ENCODE data around the gene ZSCAN1. TPM values are rescaled to one million over a fixed set of nuclear protein-coding genes. Genes with fewer than 3 reads are reported as not detected.
"Not testable (repeated sequence)": the region's sequence is repeated elsewhere in the genome, so short reads cannot be mapped to it uniquely, and the experiment has no call there.

The ZSCAN1 gene, protein sequence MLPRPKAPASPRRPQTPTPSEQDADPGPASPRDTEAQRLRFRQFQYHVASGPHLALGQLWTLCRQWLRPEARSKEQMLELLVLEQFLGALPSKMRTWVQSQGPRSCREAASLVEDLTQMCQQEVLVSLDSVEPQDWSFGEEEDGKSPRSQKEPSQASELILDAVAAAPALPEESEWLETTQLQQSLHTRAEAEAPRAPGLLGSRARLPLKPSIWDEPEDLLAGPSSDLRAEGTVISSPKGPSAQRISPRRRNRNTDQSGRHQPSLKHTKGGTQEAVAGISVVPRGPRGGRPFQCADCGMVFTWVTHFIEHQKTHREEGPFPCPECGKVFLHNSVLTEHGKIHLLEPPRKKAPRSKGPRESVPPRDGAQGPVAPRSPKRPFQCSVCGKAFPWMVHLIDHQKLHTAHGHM
- total RNA-seq (0.35 TPM), polyA plus RNA-seq (ENCODE audit: insufficient read depth in 1 of 8, insufficient read length in 8 of 8, low replicate concordance in 1 of 8) (1 to 10 TPM in 6 of 8 donors, under 1 TPM in 2; 0.55 to 1.8 (median 1.1) TPM)
- long read RNA-seq, donor 1: 0 reads
- long read RNA-seq, donor 2: 0 reads
- long read RNA-seq, donor 3, partial matches to known transcripts: 0 of 1 reads
- long read RNA-seq, donor 3, other reads (novel, unspliced or antisense): 0 of 1 reads
- long read RNA-seq, donor 4: 0 reads
- long read RNA-seq, donor 5, partial matches to known transcripts: 0 of 2 reads
- long read RNA-seq, donor 5, other reads (novel, unspliced or antisense): 0 of 2 reads
- long read RNA-seq, donor 6, partial matches to known transcripts: 0 of 1 reads
- long read RNA-seq, donor 6, other reads (novel, unspliced or antisense): 0 of 1 reads
- long read RNA-seq, donor 7, partial matches to known transcripts: 0 of 1 reads
- long read RNA-seq, donor 7, other reads (novel, unspliced or antisense): 0 of 1 reads
- long read RNA-seq, donor 8: 0 reads
- long read RNA-seq, donor 9: 0 reads
- long read RNA-seq, donor 10: 0 reads
- long read RNA-seq, donor 11: 0 reads

GRCh38 chr19:58033741-58034476 lies at the start of gene ZSCAN1:
Gene ZSCAN1, plus strand, starts transcription at chr19:58034025. Its CDS starts 3,812 bp downstream, at chr19:58037837.
- Histone ChIP-seq H3K27ac (ENCODE audit: low read length) (no peak within 1 kb of the TSS), H3K36me3 (ENCODE audit: control insufficient read depth, insufficient read depth, low read length) (no peaks in the 10 kb centered on the region), H3K4me1 (ENCODE audit: control insufficient read depth, insufficient read depth, low read length) (peaks cover 5% of the 10 kb centered on the region), H3K4me3 (ENCODE audit: low read length) (peak within 1 kb of the TSS; percentile 43), H3K9me3 (replicated peaks; ENCODE audit: control insufficient read depth, low read depth, low read length) (no peaks in the 10 kb centered on the region), H3K27me3 (ENCODE audit: control insufficient read depth, insufficient read depth, low read length) (peaks cover 3% of the 10 kb centered on the region)
- peak; percentile 97 for DNase-seq
- under 1% methylated on average over 73 of the region's 101 CpGs for WGBS (ENCODE audit: insufficient coverage)

DNA sequence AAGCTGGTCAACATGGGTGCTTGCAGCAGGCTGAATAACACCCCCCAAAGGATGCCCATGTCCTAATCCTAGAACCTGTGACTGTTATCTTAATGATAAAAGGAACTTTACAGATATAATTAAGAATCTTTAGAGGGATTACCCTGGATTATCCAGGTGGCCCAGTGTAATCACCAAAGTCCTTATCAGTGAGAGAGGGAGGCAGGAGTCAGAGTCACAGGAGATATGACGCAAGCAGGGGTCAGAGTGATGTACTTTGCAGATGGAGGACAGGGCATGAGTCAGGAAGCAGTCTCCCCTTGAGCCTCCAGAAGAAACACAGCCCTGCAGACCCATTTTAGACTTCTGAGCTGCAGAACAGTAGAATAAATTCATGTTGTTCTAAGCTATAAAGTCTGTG lies 41.0 kb upstream of the ZSCAN1 start:
- no peak overlapping the region for H3K27ac ChIP-seq (ENCODE audit: low read length)
- no CpG with 5 or more reads among the region's 1 CpG for WGBS (ENCODE audit: insufficient coverage)
- peaks cover 59% of the 10 kb centered on the region for H3K9me3 ChIP-seq (replicated peaks; ENCODE audit: control insufficient read depth, low read depth, low read length)
- DNase-seq: no peak
- no peaks in the 10 kb centered on the region for H3K4me1 ChIP-seq (ENCODE audit: control insufficient read depth, insufficient read depth, low read length)
- H3K4me3 ChIP-seq (ENCODE audit: low read length): no peak overlapping the region
- H3K27me3 ChIP-seq (ENCODE audit: control insufficient read depth, insufficient read depth, low read length): no peaks in the 10 kb centered on the region
- H3K36me3 ChIP-seq (ENCODE audit: control insufficient read depth, insufficient read depth, low read length): peaks cover 58% of the 10 kb centered on the region

- H3K9me3 ChIP-seq (replicated peaks; ENCODE audit: control insufficient read depth, low read depth, low read length): peaks cover 33% of the 10 kb centered on the region
- WGBS (ENCODE audit: insufficient coverage): no CpG with 5 or more reads among the region's 4 CpGs
Observed at GRCh38 chr19:58000677-58001076, 33.1 kb upstream of the ZSCAN1 start.

GRCh38 chr19:58001895-58002369 lies 31.9 kb upstream of the ZSCAN1 start:
- Histone ChIP-seq H3K27me3 (ENCODE audit: control insufficient read depth, insufficient read depth, low read length) (no peaks in the 10 kb centered on the region), H3K4me3 (ENCODE audit: low read length) (peak overlapping the region; percentile 99), H3K9me3 (replicated peaks; ENCODE audit: control insufficient read depth, low read depth, low read length) (peaks cover 36% of the 10 kb centered on the region), H3K36me3 (ENCODE audit: control insufficient read depth, insufficient read depth, low read length) (peaks cover 58% of the 10 kb centered on the region), H3K4me1 (ENCODE audit: control insufficient read depth, insufficient read depth, low read length) (peaks cover 20% of the 10 kb centered on the region), H3K27ac (ENCODE audit: low read length) (peak overlapping the region; percentile 93)
- no peak for DNase-seq
- 0% methylated on average over 21 of the region's 23 CpGs for WGBS (ENCODE audit: insufficient coverage)

More at GRCh38 chr19:58000677-58001076, 33.1 kb upstream of the ZSCAN1 start:
- DNase-seq: no peak
- H3K4me3 ChIP-seq (ENCODE audit: low read length): no peak overlapping the region
- peaks cover 52% of the 10 kb centered on the region for H3K36me3 ChIP-seq (ENCODE audit: control insufficient read depth, insufficient read depth, low read length)
- H3K4me1 ChIP-seq (ENCODE audit: control insufficient read depth, insufficient read depth, low read length): peaks cover 20% of the 10 kb centered on the region
- no peaks in the 10 kb centered on the region for H3K27me3 ChIP-seq (ENCODE audit: control insufficient read depth, insufficient read depth, low read length)
- no peak overlapping the region for H3K27ac ChIP-seq (ENCODE audit: low read length)

GRCh38 chr19:58002384-58003173 lies 31.2 kb upstream of the ZSCAN1 start, which contains the start of gene ZNF606:
Gene ZNF606, minus strand, starts transcription at chr19:58002820. Its CDS starts 1,501 bp downstream, at chr19:58001319.
- H3K27me3 ChIP-seq (ENCODE audit: control insufficient read depth, insufficient read depth, low read length): no peaks in the 10 kb centered on the region
- peaks cover 20% of the 10 kb centered on the region for H3K4me1 ChIP-seq (ENCODE audit: control insufficient read depth, insufficient read depth, low read length)
- peak within 1 kb of the TSS; percentile 93 for H3K27ac ChIP-seq (ENCODE audit: low read length)
- under 1% methylated on average over 75 of the region's 91 CpGs for WGBS (ENCODE audit: insufficient coverage)
- peaks cover 36% of the 10 kb centered on the region for H3K9me3 ChIP-seq (replicated peaks; ENCODE audit: control insufficient read depth, low read depth, low read length)
- DNase-seq: peak; percentile 96
- peak within 1 kb of the TSS; percentile 99 for H3K4me3 ChIP-seq (ENCODE audit: low read length)
- peaks cover 58% of the 10 kb centered on the region for H3K36me3 ChIP-seq (ENCODE audit: control insufficient read depth, insufficient read depth, low read length)

DNA sequence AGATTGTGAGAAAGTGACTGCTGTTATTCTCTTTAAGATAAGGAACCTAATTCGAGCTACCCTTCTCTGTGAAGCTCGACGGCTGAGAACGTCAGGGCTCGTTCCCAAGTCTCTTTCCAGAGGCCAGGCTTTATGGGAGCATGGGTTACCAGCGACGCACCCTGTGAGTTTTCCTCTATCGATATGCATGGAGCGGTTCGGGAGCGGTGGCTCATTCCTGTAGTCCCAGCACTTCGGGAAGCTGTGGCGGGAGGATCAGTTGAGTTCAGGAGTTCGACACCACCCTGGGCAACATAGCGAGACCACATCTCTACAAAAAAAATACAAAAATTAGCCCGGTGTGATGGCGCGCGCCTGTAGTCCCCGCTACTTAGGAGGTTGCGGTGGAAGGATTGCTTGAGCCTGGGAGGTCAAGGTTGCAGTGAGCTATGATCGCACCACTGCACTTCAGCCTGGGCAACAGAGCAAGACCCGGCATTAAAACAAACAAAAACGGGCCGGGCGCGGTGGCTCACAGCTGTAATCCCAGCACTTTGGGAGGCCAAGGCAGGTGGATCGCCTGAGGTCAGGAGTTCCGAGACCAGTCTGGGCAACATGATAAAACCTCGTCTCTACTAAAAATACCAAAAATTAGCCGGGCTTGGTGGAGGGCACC lies 30.5 kb upstream of the ZSCAN1 start:
- peak overlapping the region; percentile 93 for H3K27ac ChIP-seq (ENCODE audit: low read length)
- H3K27me3 ChIP-seq (ENCODE audit: control insufficient read depth, insufficient read depth, low read length): no peaks in the 10 kb centered on the region
- no peak for DNase-seq
- H3K36me3 ChIP-seq (ENCODE audit: control insufficient read depth, insufficient read depth, low read length): peaks cover 54% of the 10 kb centered on the region
- peaks cover 20% of the 10 kb centered on the region for H3K4me1 ChIP-seq (ENCODE audit: control insufficient read depth, insufficient read depth, low read length)
- 23% methylated on average over 20 of the region's 31 CpGs for WGBS (ENCODE audit: insufficient coverage)
- H3K9me3 ChIP-seq (replicated peaks; ENCODE audit: control insufficient read depth, low read depth, low read length): peaks cover 35% of the 10 kb centered on the region
- peak overlapping the region; percentile 99 for H3K4me3 ChIP-seq (ENCODE audit: low read length)

- Histone ChIP-seq H3K4me3 (ENCODE audit: low read length) (no peak overlapping the region), H3K27me3 (ENCODE audit: control insufficient read depth, insufficient read depth, low read length) (no peaks in the 10 kb centered on the region), H3K36me3 (ENCODE audit: control insufficient read depth, insufficient read depth, low read length) (peaks cover 27% of the 10 kb centered on the region), H3K9me3 (replicated peaks; ENCODE audit: control insufficient read depth, low read depth, low read length) (peaks cover 22% of the 10 kb centered on the region), H3K4me1 (ENCODE audit: control insufficient read depth, insufficient read depth, low read length) (peaks cover 21% of the 10 kb centered on the region), H3K27ac (ENCODE audit: low read length) (no peak overlapping the region)
- DNase-seq: no peak
- WGBS (ENCODE audit: insufficient coverage): no CpG with 5 or more reads among the region's 1 CpG
Observed at GRCh38 chr19:58007285-58007684, 26.5 kb upstream of the ZSCAN1 start.

GRCh38 chr19:58008877-58009276 lies 24.9 kb upstream of the ZSCAN1 start:
- H3K9me3 ChIP-seq (replicated peaks; ENCODE audit: control insufficient read depth, low read depth, low read length): peaks cover 22% of the 10 kb centered on the region
- WGBS (ENCODE audit: insufficient coverage): 58% methylated on average over 8 of the region's 10 CpGs
- not testable (repeated sequence) for H3K4me3 ChIP-seq (ENCODE audit: low read length)

More at GRCh38 chr19:58008877-58009276, 24.9 kb upstream of the ZSCAN1 start:
- not testable (repeated sequence) for H3K27ac ChIP-seq (ENCODE audit: low read length); DNase-seq; H3K27me3 ChIP-seq (ENCODE audit: control insufficient read depth, insufficient read depth, low read length)
- Histone ChIP-seq H3K4me1 (ENCODE audit: control insufficient read depth, insufficient read depth, low read length) (peaks cover 12% of the 10 kb centered on the region), H3K36me3 (ENCODE audit: control insufficient read depth, insufficient read depth, low read length) (peaks cover 27% of the 10 kb centered on the region)
